Ovary (tissue), 9 donors: ENCODE measurements around the gene IFNK. TPM values are rescaled to one million over a fixed set of nuclear protein-coding genes. Genes with fewer than 3 reads are reported as not detected.

Experiments
- DNase-seq, 5 donors: peaks; one replicate each; pipeline ENCODE4 v3.0.0-alpha.2; 2019 to 2020
- H3K27ac ChIP-seq, 2 donors: fragments of 200-600 bp; one replicate each; pipeline versions ENCODE4 v1.5.1 to v1.8.0; 2019 to 2022
- H3K27me3 ChIP-seq: fragments of 200-600 bp; one replicate; pipeline ENCODE4 v1.8.0; 2022
- H3K36me3 ChIP-seq: fragments of 200-600 bp; sonication (generic); one replicate; pipeline ENCODE4 v1.5.1; 2019
- H3K4me1 ChIP-seq: one replicate; pipeline ENCODE4 v1.8.1; 2013; ENCODE audit warnings: mild to moderate bottlenecking, moderate library complexity; ENCODE audit not compliant: insufficient read depth
- H3K4me3 ChIP-seq: fragments of 200-600 bp; sonication (generic); one replicate; pipeline ENCODE4 v1.5.1; 2017
- H3K9me3 ChIP-seq, 2 donors: fragments of 200-600 bp in 1 of 2; sonication (generic) in 1 of 2; one replicate each; pipeline versions ENCODE4 v1.5.1 to v1.8.1; 2013 to 2019; ENCODE audit warnings: mild to moderate bottlenecking in 1 of 2, moderate library complexity in 1 of 2
- EP300 ChIP-seq: sonication (generic); formaldehyde crosslinking; IDR thresholded peaks from one replicate; pipeline ENCODE4 v1.6.1; 2017; ENCODE audit warnings: antibody characterized with exemption
- POLR2A ChIP-seq: fragments of 450-650 bp; IDR thresholded peaks from one replicate; pipeline ENCODE4 v1.6.1; 2017; ENCODE audit warnings: antibody characterized with exemption, mild to moderate bottlenecking, moderate library complexity
- WGBS, 3 donors: extraction: QIAGEN DNeasy Blood & Tissue Kit in 1 of 3; methylation state at CpG; one replicate each; pipeline versions ENCODE4 v1.1.5 to v1.1.7; 2013 to 2017; 5-methylcytosine and 5-hydroxymethylcytosine counted together
- intact Hi-C, 4 donors: fragments of 100-400 bp; cut with DNase I; formaldehyde crosslinking; loops; one replicate each; pipeline versions ENCODE4 v1.11.0 to v1.15.1; 2022 to 2023
- polyA plus RNA-seq, 2 donors: library from polyadenylated mRNA; stranded (reverse); fragments of 200-250 nt in 1 of 2; fragments of 350-450 nt in 1 of 2; fragmentation: Illumina TruSeq in 1 of 2; extraction: RNeasy Lipid Tissue Mini Kit (QIAGEN cat#74804) in 1 of 2; gene quantifications; one replicate each; pipeline ENCODE4 v1.2.3, GENCODE V29; 2013 to 2014
- total RNA-seq, 7 donors: library from RNA; depleted of rRNA in 2 of 7; stranded (reverse); fragments of >200 nt in 2 of 7; fragmentation: NEBNext Ultra II Directional in 3 of 7; extraction: Animal tissue kit (Norgen Biotek cat#: 25700) in 3 of 7; gene quantifications; one replicate each; pipeline versions ENCODE4 v1.1.0 to v1.2.4, GENCODE V29; 2016 to 2023
- TF ChIP-seq, protein P1 (sequence below), 3 donors: fragments of 450-650 bp in 2 of 3; fragments of 200-600 bp in 1 of 3; IDR thresholded peaks; one replicate each; pipeline versions ENCODE4 v1.5.1 to v1.8.0; 2016 to 2022; ENCODE audit warnings: antibody characterized with exemption in 3 of 3, mild to moderate bottlenecking in 1 of 3
- donor health status: DM: no; HTN: no; CAD: no; lungs with moderate emphysema.
- donor health status: DM: no; HTN: no; CAD: no.
- donor health status: Bipolar disorder and iron deficiency.
- donor health status: DM: yes; HTN: yes; CAD: no.
- donor health status: DM: no; HTN: no; CAD: no.
- donor health status: DM: yes; HTN: yes; CAD: no.

The IFNK gene
- total and polyA plus RNA-seq, 9 donors = not detected

DNA sequence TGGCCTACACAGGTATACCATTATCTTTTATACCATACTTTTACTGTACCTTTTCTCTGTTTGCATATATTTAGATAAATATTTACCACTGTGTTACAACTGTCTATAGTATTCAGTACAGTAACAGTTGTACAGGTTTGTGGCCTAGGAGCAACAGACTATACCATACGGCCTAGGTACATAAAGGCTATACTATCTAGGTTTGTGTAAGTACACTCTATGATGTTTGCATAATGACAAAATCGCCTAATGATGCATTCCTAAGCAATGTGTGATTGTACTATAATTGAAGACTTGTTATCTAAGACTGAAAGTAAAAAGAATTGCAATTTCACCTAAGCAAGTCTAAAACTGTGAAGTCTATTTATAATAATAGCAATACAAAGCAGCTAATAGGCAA is 45.3 kb downstream of the IFNK start:
- Histone ChIP-seq H3K36me3 (no peaks in the 10 kb centered on the region), H3K27ac (no peak overlapping the region), H3K27me3 (no peaks in the 10 kb centered on the region), H3K9me3 (no peaks in the 10 kb centered on the region), H3K4me3 (no peak overlapping the region), H3K4me1 (peaks cover 2% of the 10 kb centered on the region)
- intact Hi-C loops = no loop called here
- DNase-seq = no peak
- TF ChIP-seq, protein P1, sequence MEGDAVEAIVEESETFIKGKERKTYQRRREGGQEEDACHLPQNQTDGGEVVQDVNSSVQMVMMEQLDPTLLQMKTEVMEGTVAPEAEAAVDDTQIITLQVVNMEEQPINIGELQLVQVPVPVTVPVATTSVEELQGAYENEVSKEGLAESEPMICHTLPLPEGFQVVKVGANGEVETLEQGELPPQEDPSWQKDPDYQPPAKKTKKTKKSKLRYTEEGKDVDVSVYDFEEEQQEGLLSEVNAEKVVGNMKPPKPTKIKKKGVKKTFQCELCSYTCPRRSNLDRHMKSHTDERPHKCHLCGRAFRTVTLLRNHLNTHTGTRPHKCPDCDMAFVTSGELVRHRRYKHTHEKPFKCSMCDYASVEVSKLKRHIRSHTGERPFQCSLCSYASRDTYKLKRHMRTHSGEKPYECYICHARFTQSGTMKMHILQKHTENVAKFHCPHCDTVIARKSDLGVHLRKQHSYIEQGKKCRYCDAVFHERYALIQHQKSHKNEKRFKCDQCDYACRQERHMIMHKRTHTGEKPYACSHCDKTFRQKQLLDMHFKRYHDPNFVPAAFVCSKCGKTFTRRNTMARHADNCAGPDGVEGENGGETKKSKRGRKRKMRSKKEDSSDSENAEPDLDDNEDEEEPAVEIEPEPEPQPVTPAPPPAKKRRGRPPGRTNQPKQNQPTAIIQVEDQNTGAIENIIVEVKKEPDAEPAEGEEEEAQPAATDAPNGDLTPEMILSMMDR (IDR thresholded peaks at IDR 0.05) = no peak
- TF ChIP-seq POLR2A = no peak
- 33 to 83% (median 80%) methylated on average over 2 of the region's 2 CpGs for WGBS, 3 donors

DNA sequence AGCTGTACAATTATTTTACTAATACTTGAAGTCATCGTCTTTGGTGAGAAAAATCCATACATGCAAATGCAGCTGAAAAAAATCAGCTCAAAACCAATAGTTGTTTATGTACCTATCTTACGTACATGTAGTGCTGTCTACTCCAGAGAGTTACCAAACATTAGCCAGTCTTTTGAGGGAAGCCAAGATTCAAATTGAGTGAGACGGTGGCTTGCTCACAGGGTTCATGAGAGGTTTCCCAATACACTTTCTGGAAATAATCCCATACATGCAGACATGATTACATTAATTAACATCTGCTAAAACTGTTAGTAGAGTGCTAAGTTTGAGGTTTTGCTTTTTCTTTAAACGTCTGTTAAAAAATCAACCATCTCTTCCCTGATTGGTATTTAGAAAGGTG is 46.9 kb downstream of the IFNK start:
- intact Hi-C loops = no loop called here
- no peak overlapping the region for H3K27ac ChIP-seq

DNA sequence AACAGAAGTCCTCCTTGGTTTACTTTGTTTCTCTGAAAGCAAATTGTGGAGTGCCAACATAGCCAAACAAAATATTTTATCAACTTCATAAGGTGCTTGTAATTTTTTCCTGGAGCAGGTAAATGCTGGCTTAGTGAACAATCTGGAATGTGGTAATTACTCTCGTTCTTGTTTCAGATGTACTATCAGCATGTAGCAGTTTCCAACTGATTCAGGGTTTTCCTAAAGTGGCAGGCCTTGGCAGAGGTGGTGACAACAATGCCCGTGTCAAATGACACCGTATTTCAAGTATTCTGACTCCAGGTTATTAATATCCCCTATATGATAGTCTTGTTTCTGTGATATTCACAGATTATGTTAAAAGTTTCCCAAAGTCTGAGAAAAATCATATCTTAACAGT is 48.0 kb downstream of the IFNK start:
- intact Hi-C loops = no loop called here
- Histone ChIP-seq H3K36me3 (no peaks in the 10 kb centered on the region), H3K4me3 (peak overlapping the region; percentile 76), H3K9me3 (no peaks in the 10 kb centered on the region), H3K4me1 (peaks cover 2% of the 10 kb centered on the region), H3K27ac (peak overlapping the region; percentile 97 to 100), H3K27me3 (no peaks in the 10 kb centered on the region)
- WGBS, 3 donors = 43 to 50% (median 48%) methylated on average over 3 of the region's 3 CpGs
- no peak for DNase-seq
- no peak for TF ChIP-seq POLR2A
- no peak for TF ChIP-seq EP300
- TF ChIP-seq, protein P1 (IDR thresholded peaks at IDR 0.05) = no peak

More for the DNA sequence above, 46.9 kb downstream of the IFNK start:
- no peaks in the 10 kb centered on the region for H3K9me3 ChIP-seq
- WGBS, 3 donors = 78 to 92% (median 87%) methylated on average over 4 of the region's 4 CpGs
- H3K4me3 ChIP-seq = no peak overlapping the region
- no peak for TF ChIP-seq EP300
- no peak for TF ChIP-seq POLR2A
- TF ChIP-seq, protein P1 (IDR thresholded peaks at IDR 0.05) = no peak
- H3K4me1 ChIP-seq = peaks cover 2% of the 10 kb centered on the region
- no peak for DNase-seq
- no peaks in the 10 kb centered on the region for H3K36me3 ChIP-seq
- H3K27me3 ChIP-seq = no peaks in the 10 kb centered on the region

DNA sequence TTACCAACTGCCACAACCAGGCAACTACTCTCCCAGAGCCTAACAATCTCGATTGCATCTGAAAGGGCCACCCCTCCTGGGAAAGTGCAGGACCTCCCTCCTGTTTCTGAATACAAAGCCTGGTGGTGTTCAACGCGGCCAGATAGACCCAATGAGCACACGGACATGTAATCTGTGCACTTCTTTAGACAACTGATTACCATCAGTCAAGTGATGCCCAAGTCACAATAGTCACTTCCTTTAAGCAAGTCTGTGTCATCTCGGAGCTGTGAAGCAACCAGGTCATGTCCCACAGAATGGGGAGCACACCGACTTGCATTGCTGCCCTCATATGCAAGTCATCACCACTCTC is 48.5 kb downstream of the IFNK start:
- WGBS, 3 donors = 0 to 2% (median 1%) methylated on average over 6 of the region's 6 CpGs
- intact Hi-C loops = no loop called here
- H3K36me3 ChIP-seq = no peaks in the 10 kb centered on the region
- no peak for DNase-seq
- H3K9me3 ChIP-seq = no peaks in the 10 kb centered on the region
- H3K4me1 ChIP-seq = peaks cover 2% of the 10 kb centered on the region
- TF ChIP-seq, protein P1 (IDR thresholded peaks at IDR 0.05) = no peak
- no peak for TF ChIP-seq POLR2A
- TF ChIP-seq EP300 = no peak
- peak overlapping the region; percentile 97 to 100 for H3K27ac ChIP-seq
- peak overlapping the region; percentile 76 for H3K4me3 ChIP-seq
- no peaks in the 10 kb centered on the region for H3K27me3 ChIP-seq
